Keratinocyte (primary cell): ENCODE measurements around the gene BIK. TPM values are rescaled to one million over a fixed set of nuclear protein-coding genes. Genes with fewer than 3 reads are reported as not detected.

Experiments used
- DNase-seq: peaks from one replicate; pipeline ENCODE4 v3.0.0-alpha.2; 2011; ENCODE audit warnings: low read depth, missing footprints, low spot score
- FAIRE-seq: peaks from 2 replicates; lab custom pipeline; 2011; peaks lifted over from hg19 to GRCh38; lab: Jason Lieb, UNC
- H2AFZ ChIP-seq: 2 replicates; pipeline ENCODE4 v1.6.0; 2012; ENCODE audit warnings: low read length, control low read depth, inconsistent platforms; ENCODE audit not compliant: control insufficient read depth
- H3K27ac ChIP-seq: 2 replicates; pipeline ENCODE4 v1.5.1; 2011; ENCODE audit warnings: low read length; ENCODE audit not compliant: control insufficient read depth, insufficient read depth
- H3K27me3 ChIP-seq: 3 replicates; pipeline ENCODE4 v1.6.0; 2011; ENCODE audit warnings: low read length; ENCODE audit not compliant: control insufficient read depth, insufficient read depth; ENCODE audit errors: extremely low read depth
- H3K36me3 ChIP-seq, 2 experiments: 2 replicates in 1 of 2; 3 replicates in 1 of 2; pipeline ENCODE4 v1.5.1; 2011; ENCODE audit warnings: low read length in 2 of 2, mild to moderate bottlenecking in 1 of 2; ENCODE audit not compliant: control insufficient read depth in 2 of 2, insufficient read depth in 2 of 2; ENCODE audit errors: extremely low read depth in 1 of 2
- H3K4me1 ChIP-seq: 3 replicates; pipeline ENCODE4 v1.5.1; 2011; ENCODE audit warnings: low read length; ENCODE audit not compliant: control insufficient read depth, insufficient read depth; ENCODE audit errors: extremely low read depth
- H3K4me2 ChIP-seq: 3 replicates; pipeline ENCODE4 v1.6.0; 2011; ENCODE audit warnings: low read depth, low read length; ENCODE audit not compliant: control insufficient read depth, insufficient read depth; ENCODE audit errors: extremely low read depth
- H3K4me3 ChIP-seq, 3 experiments: fragments of 200-600 bp in 1 of 3; sonication (generic) in 1 of 3; 2 replicates in 2 of 3; 3 replicates in 1 of 3; pipeline ENCODE4 v1.5.1; 2011 to 2016; ENCODE audit warnings: low read length in 3 of 3, mild to moderate bottlenecking in 3 of 3, control low read depth in 2 of 3, inconsistent platforms in 1 of 3, low read depth in 1 of 3, mixed read lengths in 1 of 3, mixed run types in 1 of 3, moderate library complexity in 1 of 3; ENCODE audit not compliant: control insufficient read depth in 2 of 3, insufficient read depth in 2 of 3; ENCODE audit errors: extremely low read depth in 1 of 3
- H3K79me2 ChIP-seq: 2 replicates; pipeline ENCODE4 v1.6.0; 2012; ENCODE audit warnings: low read length; ENCODE audit not compliant: control insufficient read depth, insufficient read depth
- H3K9ac ChIP-seq: 3 replicates; pipeline ENCODE4 v1.6.0; 2011; ENCODE audit warnings: low read length; ENCODE audit not compliant: control insufficient read depth, insufficient read depth; ENCODE audit errors: extremely low read depth
- H3K9me1 ChIP-seq: 3 replicates; pipeline ENCODE4 v1.6.0; 2011; ENCODE audit warnings: low read length; ENCODE audit not compliant: control insufficient read depth, insufficient read depth; ENCODE audit errors: extremely low read depth
- H3K9me3 ChIP-seq: 2 replicates; pipeline ENCODE4 v1.5.1; 2012; ENCODE audit warnings: low read depth, low read length; ENCODE audit not compliant: control insufficient read depth
- H4K20me1 ChIP-seq: 3 replicates; pipeline ENCODE4 v1.6.0; 2011; ENCODE audit warnings: low read length; ENCODE audit not compliant: control insufficient read depth, insufficient read depth; ENCODE audit errors: extremely low read depth
- CTCF ChIP-seq, 3 experiments: IDR thresholded peaks in 1 of 3; conservative IDR thresholded peaks in 1 of 3; optimal IDR thresholded peaks in 1 of 3; 2 replicates in 2 of 3; 3 replicates in 1 of 3; pipeline versions ENCODE3 to v1.5.1; 2011; ENCODE audit warnings: low read length in 3 of 3, mild to moderate bottlenecking in 3 of 3, moderate library complexity in 2 of 3, control low read depth in 1 of 3, inconsistent platforms in 1 of 3; ENCODE audit not compliant: insufficient read depth in 2 of 3; ENCODE audit errors: extremely low read depth in 1 of 3
- EZH2 ChIP-seq: IDR thresholded peaks from one replicate; pipeline ENCODE4 v1.6.1; 2012; ENCODE audit warnings: inconsistent platforms, mild to moderate bottlenecking, low read length, moderate library complexity
- dilution Hi-C: fragments of 300-500 bp; cut with MboI; formaldehyde crosslinking; loops from one replicate; pipeline ENCODE4 v1.7.0; 2020; ENCODE audit warnings: low sequenced_read_pairs; ENCODE audit not compliant: extremely low pct_ligation_motif_present
- polyA plus RNA-seq, 5 experiments: library from polyadenylated mRNA; depleted of rRNA in 3 of 5; stranded (reverse) in 3 of 5; stranded (forward) in 1 of 5; unstranded in 1 of 5; fragments of >200 nt; gene quantifications; 1 replicate in 1 of 5; 2 replicates in 3 of 5; 3 replicates in 1 of 5; pipeline versions ENCODE4 v1.2.1 to v1.2.3, GENCODE V29; 2011 to 2012; ENCODE audit warnings: missing spikeins in 2 of 5, low read depth in 1 of 5, low replicate concordance in 1 of 5

The BIK gene
- polyA plus RNA-seq, 1 donor (not counting 4 experiments of a cell fraction or from before 2014, with no cell fraction given) = 4.4 TPM

- no peak overlapping the region for H3K4me2 ChIP-seq
- H2AFZ ChIP-seq = no peak overlapping the region
- FAIRE-seq (no peak), DNase-seq (no peak)
- H3K9ac ChIP-seq = no peak overlapping the region
- TF ChIP-seq CTCF (optimal IDR thresholded peaks at IDR 0.05 in 1 of 3, IDR thresholded peaks at IDR 0.05 in 1 of 3, conservative IDR thresholded peaks at IDR 0.05 in 1 of 3; ENCODE audit: extremely low read depth in 1 of 3, insufficient read depth in 2 of 3, low read length in 3 of 3) (no peak), EZH2 (no peak)
- peaks cover 10% of the 10 kb centered on the region for H3K4me1 ChIP-seq
- H3K27ac ChIP-seq = no peak overlapping the region
- H3K36me3 ChIP-seq = no peaks in the 10 kb centered on the region
- dilution Hi-C loops = no loop called here
- H3K4me3 ChIP-seq = no peak overlapping the region
- no peaks in the 10 kb centered on the region for H3K9me3 ChIP-seq
- no peaks in the 10 kb centered on the region for H3K79me2 ChIP-seq
- H3K9me1 ChIP-seq = no peaks in the 10 kb centered on the region
- no peaks in the 10 kb centered on the region for H4K20me1 ChIP-seq
- H3K27me3 ChIP-seq = no peaks in the 10 kb centered on the region
Observed at GRCh38 chr22:43078522-43078921, 32.0 kb upstream of the BIK start.

GRCh38 chr22:43079742-43080141 lies 30.8 kb upstream of the BIK start:
- H3K4me2 ChIP-seq = no peak overlapping the region
- H3K9me3 ChIP-seq = no peaks in the 10 kb centered on the region
- H3K9ac ChIP-seq = no peak overlapping the region
- H3K79me2 ChIP-seq = no peaks in the 10 kb centered on the region
- no peak for TF ChIP-seq EZH2
- no peak for TF ChIP-seq CTCF (optimal IDR thresholded peaks at IDR 0.05 in 1 of 3, IDR thresholded peaks at IDR 0.05 in 1 of 3, conservative IDR thresholded peaks at IDR 0.05 in 1 of 3; ENCODE audit: extremely low read depth in 1 of 3, insufficient read depth in 2 of 3, low read length in 3 of 3)
- H4K20me1 ChIP-seq = no peaks in the 10 kb centered on the region
- DNase-seq = no peak
- no peaks in the 10 kb centered on the region for H3K9me1 ChIP-seq
- no peak overlapping the region for H2AFZ ChIP-seq
- dilution Hi-C loops = no loop called here
- no peak for FAIRE-seq
- H3K27ac ChIP-seq = no peak overlapping the region
- H3K27me3 ChIP-seq = no peaks in the 10 kb centered on the region
- H3K4me3 ChIP-seq = no peak overlapping the region
- H3K4me1 ChIP-seq = peaks cover 10% of the 10 kb centered on the region
- no peaks in the 10 kb centered on the region for H3K36me3 ChIP-seq
